Aorta (tissue), 5 donors: ENCODE results near the gene STX3. TPM values are rescaled to one million over a fixed set of nuclear protein-coding genes. Genes with fewer than 3 reads are reported as not detected.

Source experiments
- ATAC-seq: fragments of 200-7000 bp; cut with Tn5 transposase; one replicate; pipeline ENCODE4 v1.9.1; 2022; ENCODE audit warnings: moderate library complexity; ENCODE audit not compliant: low FRiP score
- DNase-seq, 2 donors: peaks; one replicate each; pipeline ENCODE4 v3.0.0-alpha.2; 2020
- H3K27ac ChIP-seq, 2 donors: one replicate each; pipeline ENCODE4 v1.5.1; 2013; ENCODE audit warnings: low read length in 2 of 2, mild to moderate bottlenecking in 2 of 2, moderate library complexity in 2 of 2, control low read depth in 1 of 2, inconsistent platforms in 1 of 2, low read depth in 1 of 2
- H3K27me3 ChIP-seq, 2 donors: one replicate each; pipeline ENCODE4 v1.6.1; 2013; ENCODE audit warnings: control low read depth in 1 of 2, low read length in 1 of 2, mild to moderate bottlenecking in 1 of 2, moderate library complexity in 1 of 2; ENCODE audit not compliant: insufficient read depth in 2 of 2, control insufficient read depth in 1 of 2
- H3K36me3 ChIP-seq, 2 donors: one replicate each; pipeline ENCODE4 v1.6.1; 2013; ENCODE audit warnings: control low read depth in 1 of 2, low read length in 1 of 2, mild to moderate bottlenecking in 1 of 2; ENCODE audit not compliant: insufficient read depth in 2 of 2, control insufficient read depth in 1 of 2
- H3K4me1 ChIP-seq, 2 donors: one replicate each; pipeline ENCODE4 v1.6.1; 2013; ENCODE audit warnings: low read length in 2 of 2, control low read depth in 1 of 2, mild to moderate bottlenecking in 1 of 2, moderate library complexity in 1 of 2; ENCODE audit not compliant: insufficient read depth in 2 of 2, control insufficient read depth in 1 of 2
- H3K4me3 ChIP-seq, 2 donors: one replicate each; pipeline ENCODE4 v1.5.1; 2013; ENCODE audit warnings: low read length in 2 of 2, control low read depth in 1 of 2, mild to moderate bottlenecking in 1 of 2
- H3K9me3 ChIP-seq: one replicate; pipeline ENCODE4 v1.6.1; 2013; ENCODE audit warnings: mild to moderate bottlenecking, low read length; ENCODE audit not compliant: control insufficient read depth
- WGBS, 2 donors: extraction: QIAGEN DNeasy Blood & Tissue Kit; methylation state at CpG; one replicate each; pipeline ENCODE4 v1.1.7; 2013; 5-methylcytosine and 5-hydroxymethylcytosine counted together
- intact Hi-C, 2 donors: fragments of 100-400 bp; cut with DNase I; formaldehyde crosslinking; loops; one replicate each; pipeline versions ENCODE4 v1.14.2 to v1.15.0; 2022
- polyA plus RNA-seq, 2 donors: library from polyadenylated mRNA; stranded (reverse); fragments of 200-250 nt; gene quantifications; one replicate each; pipeline ENCODE4 v1.2.3, GENCODE V29; 2013
- total RNA-seq, 2 donors: library from RNA; stranded (reverse); fragmentation: NEBNext Ultra II Directional; extraction: Animal tissue kit (Norgen Biotek cat#: 25700); gene quantifications; one replicate each; pipeline ENCODE4 v1.2.1, GENCODE V29; 2021
- donor health status: healthy with polysubstance abuse.
- donor health status: Bipolar disorder and iron deficiency.
- donor health status: DM: no; HTN: no; CAD: no.
- donor health status: DM: no; HTN: no; CAD: no.
- donor health status: DM: yes; HTN: yes; CAD: no.

Gene STX3
- total and polyA plus RNA-seq, 4 donors, result 12.7 to 23.2 (median 21.7) TPM

GRCh38 chr11:59755701-59756557, 753 bp downstream of the STX3 start:
- H3K36me3 ChIP-seq, result peaks cover 0 to 2% of the 10 kb centered on the region in 2 donors
- peak overlapping the region; percentile 91 to 95 for H3K4me3 ChIP-seq
- no peaks in the 10 kb centered on the region for H3K9me3 ChIP-seq
- H3K27me3 ChIP-seq, result no peaks in the 10 kb centered on the region
- WGBS, 2 donors, result 10 to 13% methylated on average over 19 to 23 of the region's 23 CpGs
- DNase-seq (peak; percentile 91 to 94), ATAC-seq (peak; percentile 91)
- H3K4me1 ChIP-seq, result peaks cover 0 to 2% of the 10 kb centered on the region in 2 donors
- H3K27ac ChIP-seq, result peak overlapping the region; percentile 49 to 98
- intact Hi-C loops, result loop anchor here (2.0 to 10.0 kb wide), 5 partner anchors 47 to 204 kb away; partner anchors contain the start of genes MRPL16 (in 1 of the 2) and PATL1 (in 1 of the 2)

- H3K4me3 ChIP-seq, result no peak overlapping the region
- H3K36me3 ChIP-seq, result peaks cover 0 to 2% of the 10 kb centered on the region in 2 donors
- peaks cover 0 to 2% of the 10 kb centered on the region in 2 donors for H3K4me1 ChIP-seq
- H3K27ac ChIP-seq, result peak overlapping the region; percentile 22 to 28
- no peaks in the 10 kb centered on the region for H3K27me3 ChIP-seq
- intact Hi-C loops, result loop anchor here (5.0 to 10.0 kb wide), 2 partner anchors 202 to 204 kb away; no protein-coding TSS in a partner anchor
- H3K9me3 ChIP-seq, result no peaks in the 10 kb centered on the region
- DNase-seq (no peak), ATAC-seq (no peak)
- WGBS, 2 donors, result 45 to 47% methylated on average over 3 of the region's 3 CpGs
Observed at GRCh38 chr11:59756558-59756840, 1.3 kb downstream of the STX3 start.

GRCh38 chr11:59756845-59757244, 1.7 kb downstream of the STX3 start:
- WGBS, 2 donors, result 60 to 67% methylated on average over 4 of the region's 4 CpGs
- no peak for ATAC-seq
- Histone ChIP-seq H3K9me3 (no peaks in the 10 kb centered on the region), H3K27ac (peak overlapping the region in 1 of 2 donors; percentile 34), H3K27me3 (no peaks in the 10 kb centered on the region), H3K4me3 (no peak overlapping the region), H3K4me1 (peaks cover 0 to 2% of the 10 kb centered on the region in 2 donors), H3K36me3 (peaks cover 0 to 2% of the 10 kb centered on the region in 2 donors)
- intact Hi-C loops, result loop anchor here (5.0 to 10.0 kb wide), 2 partner anchors 202 to 205 kb away; no protein-coding TSS in a partner anchor
- no peak for DNase-seq

- DNase-seq (no peak), ATAC-seq (no peak)
- Histone ChIP-seq H3K27me3 (no peaks in the 10 kb centered on the region), H3K36me3 (peaks cover 0 to 4% of the 10 kb centered on the region in 2 donors), H3K4me3 (no peak overlapping the region), H3K9me3 (no peaks in the 10 kb centered on the region), H3K27ac (no peak overlapping the region), H3K4me1 (peaks cover 0 to 2% of the 10 kb centered on the region in 2 donors)
- intact Hi-C loops, result loop anchor here (5.0 to 10.0 kb wide), 2 partner anchors 204 to 206 kb away; no protein-coding TSS in a partner anchor
- 82 to 92% methylated on average over 4 of the region's 4 CpGs for WGBS, 2 donors
Observed at GRCh38 chr11:59758401-59759037, 3.3 kb downstream of the STX3 start.

GRCh38 chr11:59759900-59760299, 4.7 kb downstream of the STX3 start:
- H3K4me1 ChIP-seq, result peaks cover 0 to 2% of the 10 kb centered on the region in 2 donors
- 83 to 87% methylated on average over 4 of the region's 4 CpGs for WGBS, 2 donors
- no peaks in the 10 kb centered on the region for H3K27me3 ChIP-seq
- DNase-seq (no peak), ATAC-seq (no peak)
- no peaks in the 10 kb centered on the region for H3K9me3 ChIP-seq
- no peak overlapping the region for H3K27ac ChIP-seq
- no peak overlapping the region for H3K4me3 ChIP-seq
- peaks cover 0 to 4% of the 10 kb centered on the region in 2 donors for H3K36me3 ChIP-seq
- intact Hi-C loops, result loop anchor here (5.0 to 10.0 kb wide), 2 partner anchors 205 to 208 kb away; no protein-coding TSS in a partner anchor

GRCh38 chr11:59760771-59761170, 5.6 kb downstream of the STX3 start:
- Histone ChIP-seq H3K27ac (no peak overlapping the region), H3K9me3 (no peaks in the 10 kb centered on the region), H3K4me1 (peaks cover 0 to 2% of the 10 kb centered on the region in 2 donors), H3K27me3 (no peaks in the 10 kb centered on the region), H3K36me3 (peaks cover 0 to 4% of the 10 kb centered on the region in 2 donors), H3K4me3 (no peak overlapping the region)
- intact Hi-C loops, result no loop called here
- 89 to 90% methylated on average over 4 of the region's 4 CpGs for WGBS, 2 donors
- DNase-seq (no peak), ATAC-seq (no peak)

- 89 to 92% methylated on average over 6 of the region's 6 CpGs for WGBS, 2 donors
- no peak overlapping the region for H3K27ac ChIP-seq
- peaks cover 0 to 4% of the 10 kb centered on the region in 2 donors for H3K36me3 ChIP-seq
- DNase-seq, result no peak
- H3K4me1 ChIP-seq, result no peaks in the 10 kb centered on the region
- H3K27me3 ChIP-seq, result no peaks in the 10 kb centered on the region
- no peaks in the 10 kb centered on the region for H3K9me3 ChIP-seq
- no peak for ATAC-seq
- intact Hi-C loops, result no loop called here
- H3K4me3 ChIP-seq, result no peak overlapping the region
Observed at GRCh38 chr11:59761993-59762392, 6.8 kb downstream of the STX3 start.

- Histone ChIP-seq H3K27me3 (no peaks in the 10 kb centered on the region), H3K9me3 (no peaks in the 10 kb centered on the region), H3K27ac (no peak overlapping the region), H3K36me3 (peaks cover 0 to 2% of the 10 kb centered on the region in 2 donors), H3K4me1 (no peaks in the 10 kb centered on the region), H3K4me3 (no peak overlapping the region)
- 86 to 94% methylated on average over 4 of the region's 4 CpGs for WGBS, 2 donors
- no peak for DNase-seq
- ATAC-seq, result no peak
- intact Hi-C loops, result no loop called here
Observed at GRCh38 chr11:59765068-59765735, 10.0 kb downstream of the STX3 start.
